SH-SY5Y (cell line): ENCODE measurements around the gene BACE1.

Experiments
- GATA2 ChIP-seq: IDR thresholded peaks from 2 replicates; pipeline ENCODE4 v1.6.1; 2011; ENCODE audit warnings: mild to moderate bottlenecking, low read depth, low read length
- GATA3 ChIP-seq: IDR thresholded peaks from 2 replicates; pipeline ENCODE4 v1.6.1; 2011; ENCODE audit warnings: low read depth, mild to moderate bottlenecking, low read length, moderate library complexity

- no peak for TF ChIP-seq GATA3
- no peak for TF ChIP-seq GATA2
Measured at GRCh38 chr11:117300283-117300663, 15.8 kb downstream of the BACE1 start.
